ENCODE results near the gene ARFRP1.

ARFRP1 gene

GRCh38 chr20:63659370-63659769 lies 48.4 kb downstream of the ARFRP1 start:
- peak overlapping the region; percentile 75 for H3K9ac ChIP-seq (ENCODE audit: low read length)
- no peaks in the 10 kb centered on the region for H3K36me3 ChIP-seq (ENCODE audit: low read length)
- H3K4me3 ChIP-seq (ENCODE audit: insufficient read depth, low read length, poor library complexity, severe bottlenecking) = peak overlapping the region; percentile 75
- H3K4me2 ChIP-seq (ENCODE audit: low read depth, low read length, poor library complexity, severe bottlenecking) = peak overlapping the region; percentile 65
- H3K9me3 ChIP-seq (ENCODE audit: insufficient read depth, low read length) = no peaks in the 10 kb centered on the region
- H3F3A ChIP-seq (ENCODE audit: insufficient read depth) = no peaks in the 10 kb centered on the region
- no peaks in the 10 kb centered on the region for H3K9me2 ChIP-seq (replicated peaks; ENCODE audit: insufficient read depth, low read length)
- H3K79me2 ChIP-seq (ENCODE audit: insufficient read depth, low read length) = peaks cover 13% of the 10 kb centered on the region
- no peaks in the 10 kb centered on the region for H4K20me1 ChIP-seq (ENCODE audit: low read depth, low read length)
- no peak overlapping the region for H3K27ac ChIP-seq (ENCODE audit: low read depth, low read length)
- TF ChIP-seq, protein P1, sequence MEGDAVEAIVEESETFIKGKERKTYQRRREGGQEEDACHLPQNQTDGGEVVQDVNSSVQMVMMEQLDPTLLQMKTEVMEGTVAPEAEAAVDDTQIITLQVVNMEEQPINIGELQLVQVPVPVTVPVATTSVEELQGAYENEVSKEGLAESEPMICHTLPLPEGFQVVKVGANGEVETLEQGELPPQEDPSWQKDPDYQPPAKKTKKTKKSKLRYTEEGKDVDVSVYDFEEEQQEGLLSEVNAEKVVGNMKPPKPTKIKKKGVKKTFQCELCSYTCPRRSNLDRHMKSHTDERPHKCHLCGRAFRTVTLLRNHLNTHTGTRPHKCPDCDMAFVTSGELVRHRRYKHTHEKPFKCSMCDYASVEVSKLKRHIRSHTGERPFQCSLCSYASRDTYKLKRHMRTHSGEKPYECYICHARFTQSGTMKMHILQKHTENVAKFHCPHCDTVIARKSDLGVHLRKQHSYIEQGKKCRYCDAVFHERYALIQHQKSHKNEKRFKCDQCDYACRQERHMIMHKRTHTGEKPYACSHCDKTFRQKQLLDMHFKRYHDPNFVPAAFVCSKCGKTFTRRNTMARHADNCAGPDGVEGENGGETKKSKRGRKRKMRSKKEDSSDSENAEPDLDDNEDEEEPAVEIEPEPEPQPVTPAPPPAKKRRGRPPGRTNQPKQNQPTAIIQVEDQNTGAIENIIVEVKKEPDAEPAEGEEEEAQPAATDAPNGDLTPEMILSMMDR (IDR thresholded peaks at IDR 0.05; ENCODE audit: insufficient read depth, low read length, poor library complexity, severe bottlenecking) = no peak
- no peak for TF ChIP-seq EZH2phosphoT487 (conservative IDR thresholded peaks at IDR 0.05; ENCODE audit: low read length)
- H3K27me3 ChIP-seq (ENCODE audit: low read length) = no peaks in the 10 kb centered on the region
- H2AFZ ChIP-seq (ENCODE audit: low read depth, low read length, severe bottlenecking) = no peak overlapping the region

DNA sequence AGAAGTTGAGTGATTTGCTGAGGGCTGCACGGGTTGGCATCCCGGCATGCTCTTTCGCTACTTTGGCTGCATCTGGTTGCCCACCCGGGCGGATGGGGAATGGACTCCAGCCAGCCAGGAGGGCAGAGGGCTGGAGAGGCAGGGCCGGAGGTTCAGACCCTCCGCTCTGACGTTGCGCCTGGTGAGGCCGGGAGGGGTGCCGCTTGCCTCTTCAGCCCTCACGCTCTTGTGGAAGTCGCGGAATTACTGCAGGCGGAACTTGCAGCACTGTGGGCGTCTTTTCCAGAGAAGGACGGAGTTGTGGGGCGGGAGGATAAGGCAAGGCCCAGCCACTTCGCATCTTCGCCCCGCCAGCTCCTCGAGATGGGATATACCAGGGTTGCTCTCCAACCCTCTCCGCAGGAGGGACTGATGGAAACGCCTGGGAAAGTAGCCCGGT lies 49.0 kb downstream of the ARFRP1 start:
- Histone ChIP-seq H3F3A (ENCODE audit: insufficient read depth) (no peaks in the 10 kb centered on the region), H3K27me3 (ENCODE audit: low read length) (no peaks in the 10 kb centered on the region), H4K20me1 (ENCODE audit: low read depth, low read length) (no peaks in the 10 kb centered on the region), H2AFZ (ENCODE audit: low read depth, low read length, severe bottlenecking) (peak overlapping the region; percentile 98), H3K9ac (ENCODE audit: low read length) (peak overlapping the region; percentile 75), H3K9me2 (replicated peaks; ENCODE audit: insufficient read depth, low read length) (no peaks in the 10 kb centered on the region), H3K4me2 (ENCODE audit: low read depth, low read length, poor library complexity, severe bottlenecking) (peak overlapping the region; percentile 65), H3K36me3 (ENCODE audit: low read length) (no peaks in the 10 kb centered on the region), H3K27ac (ENCODE audit: low read depth, low read length) (no peak overlapping the region), H3K9me3 (ENCODE audit: insufficient read depth, low read length) (no peaks in the 10 kb centered on the region), H3K4me3 (ENCODE audit: insufficient read depth, low read length, poor library complexity, severe bottlenecking) (peak overlapping the region; percentile 75), H3K79me2 (ENCODE audit: insufficient read depth, low read length) (peaks cover 13% of the 10 kb centered on the region)
- TF ChIP-seq, protein P1 (IDR thresholded peaks at IDR 0.05; ENCODE audit: insufficient read depth, low read length, poor library complexity, severe bottlenecking) = no peak
- TF ChIP-seq EZH2phosphoT487 (conservative IDR thresholded peaks at IDR 0.05; ENCODE audit: low read length) = no peak

DNA sequence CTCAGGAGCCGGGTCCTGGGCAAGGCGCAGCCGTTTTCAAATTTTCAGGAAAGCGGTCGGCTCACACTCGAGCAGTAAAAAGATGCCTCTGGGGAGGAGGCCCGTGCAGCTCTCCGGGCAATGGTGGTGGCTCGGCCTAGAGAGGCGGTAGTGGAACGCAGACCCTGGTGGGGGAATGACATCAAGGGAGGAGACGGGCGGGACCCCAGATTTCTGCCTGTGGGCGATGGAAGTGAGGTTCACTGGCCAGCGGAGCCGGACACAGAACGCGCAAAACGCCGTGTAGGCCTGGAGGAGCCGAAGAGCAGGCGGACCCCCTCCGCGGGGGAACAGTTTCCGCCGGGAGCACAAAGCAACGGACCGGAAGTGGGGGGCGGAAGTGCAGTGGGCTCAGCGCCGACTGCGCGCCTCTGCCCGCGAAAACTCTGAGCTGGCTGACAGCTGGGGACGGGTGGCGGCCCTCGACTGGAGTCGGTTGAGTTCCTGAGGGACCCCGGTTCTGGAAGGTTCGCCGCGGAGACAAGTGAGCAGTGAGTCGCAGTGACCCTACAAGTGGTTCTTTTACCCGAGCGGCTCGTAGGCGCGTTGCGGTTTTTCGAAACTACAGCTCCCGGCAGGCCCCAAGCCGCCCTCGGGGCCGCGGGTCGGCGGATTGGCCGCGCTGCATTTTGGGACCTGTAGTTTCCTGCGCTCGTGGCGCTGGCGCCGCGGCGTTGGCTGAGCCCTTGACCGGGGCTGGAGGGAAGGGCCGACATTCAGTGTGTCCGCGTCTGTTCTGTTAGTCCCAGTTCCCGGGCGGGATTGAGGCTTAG lies 49.6 kb downstream of the ARFRP1 start, which contains the start of gene RTEL1:
RTEL1 (plus strand) TSS at position 376 of the 812 bp plus-strand sequence. CDS start 1,091 bp downstream, outside the sequence.
- Histone ChIP-seq H3K9me3 (ENCODE audit: insufficient read depth, low read length) (no peaks in the 10 kb centered on the region), H3K9ac (ENCODE audit: low read length) (peak within 1 kb of the TSS; percentile 75), H3K79me2 (ENCODE audit: insufficient read depth, low read length) (peaks cover 13% of the 10 kb centered on the region), H3K4me3 (ENCODE audit: insufficient read depth, low read length, poor library complexity, severe bottlenecking) (peak within 1 kb of the TSS; percentile 75), H4K20me1 (ENCODE audit: low read depth, low read length) (no peaks in the 10 kb centered on the region), H3K4me2 (ENCODE audit: low read depth, low read length, poor library complexity, severe bottlenecking) (peak within 1 kb of the TSS; percentile 65), H3K27me3 (ENCODE audit: low read length) (no peaks in the 10 kb centered on the region), H3K36me3 (ENCODE audit: low read length) (no peaks in the 10 kb centered on the region), H3F3A (ENCODE audit: insufficient read depth) (no peaks in the 10 kb centered on the region), H3K9me2 (replicated peaks; ENCODE audit: insufficient read depth, low read length) (no peaks in the 10 kb centered on the region), H3K27ac (ENCODE audit: low read depth, low read length) (peak within 1 kb of the TSS; percentile 62), H2AFZ (ENCODE audit: low read depth, low read length, severe bottlenecking) (peak within 1 kb of the TSS; percentile 98)
- TF ChIP-seq EZH2phosphoT487 (conservative IDR thresholded peaks at IDR 0.05; ENCODE audit: low read length) = no peak
- TF ChIP-seq, protein P1 (IDR thresholded peaks at IDR 0.05; ENCODE audit: insufficient read depth, low read length, poor library complexity, severe bottlenecking) = no peak
